HG03135 (cell line): ENCODE results near the gene MAPK9.
"Not testable (repeated sequence)": the region's sequence is repeated elsewhere in the genome, so short reads cannot be mapped to it uniquely, and the experiment has no call there.

Experiments used
- ATAC-seq: cut with Tn5 transposase; IDR thresholded peaks from one replicate; pipeline ENCODE4 v1.9.1; 2021; ENCODE audit warnings: mild to moderate bottlenecking, moderate library complexity; ENCODE audit not compliant: unreplicated experiment

Gene MAPK9

DNA sequence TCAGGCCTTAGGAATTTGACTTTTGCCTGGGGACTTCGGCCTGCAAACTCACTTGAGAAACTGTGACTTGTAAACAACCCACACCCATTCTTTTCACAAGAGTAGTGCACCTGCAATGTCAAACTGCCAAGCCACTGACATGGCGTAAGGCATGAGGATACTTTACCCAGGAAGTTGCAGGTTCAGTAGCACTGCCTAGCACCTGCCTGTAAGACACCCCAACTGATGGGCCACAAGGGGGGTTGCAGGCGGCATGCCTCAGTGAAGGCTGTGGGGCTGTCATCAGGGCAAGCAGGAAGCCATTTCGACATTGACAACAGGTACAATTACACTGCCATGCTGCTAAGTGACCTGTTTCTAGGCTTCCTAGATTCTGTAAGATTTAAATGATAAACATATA, 41.6 kb downstream of the MAPK9 start:
- ATAC-seq: no peak

DNA sequence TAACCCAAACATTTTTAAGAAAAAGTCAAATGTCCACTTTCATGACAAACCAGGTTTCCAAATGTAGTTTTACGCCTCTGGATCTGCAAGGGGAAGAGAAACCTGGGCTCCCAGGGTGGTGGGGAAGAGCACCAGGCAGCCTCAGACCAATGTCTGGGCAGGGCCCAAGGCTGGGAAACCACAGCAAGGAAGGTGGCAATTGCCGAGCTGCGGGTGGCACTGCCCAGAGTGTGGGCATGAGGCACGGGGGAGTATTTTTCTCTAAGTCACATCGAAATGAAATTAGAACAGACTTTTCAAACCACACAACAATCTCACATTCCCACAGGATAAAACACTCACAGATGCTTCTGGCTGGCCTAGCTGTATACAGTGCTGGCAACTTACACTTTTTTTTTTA, 50.3 kb downstream of the MAPK9 start:
- ATAC-seq: no peak

DNA sequence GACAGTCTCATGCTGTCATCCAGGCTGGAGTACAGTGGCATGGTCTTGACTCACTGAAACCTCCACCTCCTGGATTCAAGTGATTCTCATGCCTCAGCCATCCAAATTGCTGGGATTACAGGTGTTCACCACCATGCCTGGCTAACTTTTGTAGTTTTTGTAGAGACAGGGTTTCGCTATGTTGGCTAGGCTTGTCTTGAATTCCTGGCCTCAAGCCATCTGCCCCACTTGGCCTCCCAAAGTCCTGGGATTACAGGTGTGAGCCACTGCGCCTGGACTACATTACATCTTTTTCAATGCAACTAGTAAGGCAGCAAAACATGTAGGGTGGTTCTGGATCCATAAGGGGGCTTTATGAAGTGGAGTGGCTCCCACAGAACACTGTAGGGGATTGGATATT, 53.3 kb downstream of the MAPK9 start:
- no peak for ATAC-seq

DNA sequence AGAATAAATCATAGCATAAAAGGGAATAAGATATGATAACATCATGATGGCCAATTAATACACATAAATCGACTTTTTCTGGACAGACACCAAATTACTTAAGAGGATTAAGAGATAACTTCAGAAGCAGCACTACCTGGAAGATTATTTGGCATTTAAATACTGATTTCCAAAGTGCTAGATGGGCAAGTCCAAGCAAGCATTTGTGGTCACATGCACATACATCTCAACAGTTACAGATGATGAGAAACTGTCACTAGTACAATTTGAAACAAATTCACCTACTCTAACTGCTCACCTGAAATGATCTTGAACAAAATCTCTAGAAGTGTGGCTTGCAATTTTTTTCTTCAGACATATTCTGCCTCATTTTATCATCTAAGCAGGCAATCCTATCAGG, 56.0 kb downstream of the MAPK9 start:
- ATAC-seq: no peak

DNA sequence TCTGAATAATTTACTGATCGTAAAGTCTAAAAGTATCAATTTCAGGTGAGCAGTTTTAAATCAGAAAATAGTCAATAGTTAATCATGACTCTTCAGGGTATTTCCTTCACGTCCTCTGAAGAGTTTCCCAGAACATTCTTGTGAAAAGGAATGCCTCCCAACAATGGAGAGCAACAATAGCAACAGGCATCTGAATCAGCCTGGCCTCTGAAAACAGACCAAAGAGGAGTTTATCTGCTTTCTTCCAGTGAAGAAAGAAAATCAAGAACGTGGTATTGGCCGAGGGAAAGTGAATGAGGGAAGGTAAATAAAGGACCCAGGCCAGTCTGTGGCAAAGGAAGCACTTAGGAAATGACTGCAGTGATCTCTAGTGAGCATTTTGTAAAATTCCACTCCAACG, 56.8 kb downstream of the MAPK9 start:
- ATAC-seq: no peak

DNA sequence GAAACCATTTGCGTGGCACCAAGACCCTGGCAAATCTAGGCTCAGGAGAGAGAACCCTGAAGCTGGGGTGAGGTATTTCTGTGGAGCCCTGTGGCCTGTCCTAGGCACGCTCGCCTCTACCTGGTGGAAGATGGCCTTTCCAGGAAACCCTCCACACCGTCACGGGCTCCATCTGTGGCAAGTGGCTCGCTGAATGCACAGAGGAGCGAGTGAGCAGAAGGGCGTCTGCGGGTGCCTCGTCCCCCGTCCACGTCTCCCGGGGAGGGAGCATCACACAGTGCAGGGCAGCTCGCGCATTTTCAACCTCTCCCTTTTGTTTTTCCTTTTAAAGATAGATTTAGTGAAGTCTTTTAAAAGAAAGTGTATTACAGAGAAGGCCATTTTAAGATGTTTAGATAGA, 57.6 kb downstream of the MAPK9 start:
- ATAC-seq: no peak

DNA sequence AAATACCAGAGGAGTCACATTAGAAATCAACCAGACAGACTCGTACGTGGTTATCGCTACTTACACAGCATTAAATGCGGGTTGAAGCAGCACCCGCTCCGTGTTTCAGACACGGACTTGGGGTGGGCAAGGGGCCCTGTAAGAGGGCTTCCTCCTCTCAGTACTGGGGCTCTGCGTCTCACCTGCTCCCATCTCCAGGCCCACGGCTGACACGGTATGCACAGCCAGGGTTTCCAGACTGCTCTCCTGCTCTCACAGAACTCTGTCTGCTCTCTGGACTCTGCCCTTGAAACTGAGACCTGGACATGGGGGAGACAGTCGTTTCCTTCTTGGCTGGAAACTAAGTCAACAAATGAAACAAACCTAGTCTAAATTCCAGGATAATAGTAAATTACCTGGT, 58.2 kb downstream of the MAPK9 start:
- ATAC-seq: no peak

DNA sequence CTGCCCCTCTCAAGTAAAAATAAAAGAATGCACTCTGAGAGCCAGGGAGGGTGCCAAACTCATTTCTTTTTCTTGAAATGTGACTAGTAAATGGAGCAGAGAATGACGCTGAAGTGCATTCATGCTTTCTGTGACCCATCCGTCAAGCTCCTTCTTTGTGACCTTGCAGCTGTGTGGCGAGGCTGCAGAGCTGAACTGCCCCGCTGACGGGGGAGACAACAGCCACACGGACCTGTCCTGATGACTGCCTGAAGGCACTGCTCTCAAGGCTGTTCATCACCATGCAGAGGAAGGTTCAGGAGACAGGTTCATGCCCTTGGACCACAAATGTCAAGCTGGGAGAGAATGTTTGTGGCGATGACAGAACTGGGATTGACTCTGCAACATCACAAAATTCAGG, 61.9 kb downstream of the MAPK9 start:
- ATAC-seq: no peak

DNA sequence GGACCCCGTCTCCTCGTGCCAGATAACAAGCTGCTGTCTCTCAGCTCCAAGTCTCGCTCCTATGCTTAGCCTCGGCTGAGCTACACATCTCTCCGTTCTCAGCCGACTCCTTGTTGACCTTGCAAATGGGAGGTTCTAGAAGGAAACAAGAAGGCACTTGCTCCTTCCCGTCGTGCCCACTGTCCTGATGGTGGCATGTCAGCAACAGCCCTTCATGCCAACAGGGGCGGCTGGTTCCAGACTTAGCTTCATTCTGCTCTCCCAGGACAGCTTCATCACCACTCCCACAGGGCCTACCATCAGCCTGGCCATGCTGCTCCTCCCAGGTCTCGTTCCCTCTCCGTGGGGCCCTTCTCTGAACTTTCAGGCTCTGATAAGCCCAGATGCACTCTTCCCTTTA, 69.8 kb downstream of the MAPK9 start:
- ATAC-seq: no peak

DNA sequence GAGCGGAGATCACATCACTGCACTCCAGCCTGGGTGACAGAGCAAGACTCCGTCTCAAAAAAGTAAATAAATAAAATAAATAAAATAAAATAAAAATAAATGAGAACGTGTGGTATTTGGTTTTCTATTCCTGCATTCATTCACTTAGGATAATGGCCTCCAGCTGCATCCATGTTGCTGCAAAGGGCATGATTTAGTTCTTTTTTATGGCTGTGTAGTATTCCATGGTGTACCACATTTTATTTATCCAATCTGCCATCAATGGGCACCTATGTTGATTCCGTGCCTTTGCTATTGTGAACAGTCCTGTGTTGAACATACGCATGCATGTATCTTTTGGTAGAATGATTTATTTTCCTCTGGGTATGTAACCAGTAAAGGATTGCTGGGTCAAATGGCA, 74.1 kb downstream of the MAPK9 start:
- ATAC-seq: no peak

DNA sequence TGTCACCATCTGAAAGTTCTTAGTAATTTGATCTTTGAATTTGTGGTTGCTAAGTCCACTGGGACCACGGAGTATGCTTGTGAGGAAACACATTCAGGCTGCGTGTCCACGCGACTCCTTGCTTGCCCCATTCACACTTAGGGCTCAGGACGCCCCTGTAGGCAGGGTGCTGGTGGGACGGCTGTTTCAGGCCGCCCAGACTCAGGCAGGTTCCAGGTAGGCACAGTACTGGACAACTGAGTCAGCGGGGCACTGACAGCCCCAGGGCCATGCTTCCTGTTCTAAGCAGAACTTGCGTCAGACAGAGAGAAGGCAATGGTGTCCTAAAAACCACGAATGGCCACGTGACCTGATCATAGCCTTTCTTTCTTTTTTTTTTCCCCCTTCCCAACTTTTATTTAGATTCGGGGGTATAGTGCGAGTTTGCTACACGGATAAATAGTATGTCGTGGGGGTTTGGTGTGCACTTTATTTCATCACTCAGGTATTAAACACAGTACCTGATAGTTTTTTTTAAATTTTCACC, 75.2 kb downstream of the MAPK9 start:
- ATAC-seq: no peak

DNA sequence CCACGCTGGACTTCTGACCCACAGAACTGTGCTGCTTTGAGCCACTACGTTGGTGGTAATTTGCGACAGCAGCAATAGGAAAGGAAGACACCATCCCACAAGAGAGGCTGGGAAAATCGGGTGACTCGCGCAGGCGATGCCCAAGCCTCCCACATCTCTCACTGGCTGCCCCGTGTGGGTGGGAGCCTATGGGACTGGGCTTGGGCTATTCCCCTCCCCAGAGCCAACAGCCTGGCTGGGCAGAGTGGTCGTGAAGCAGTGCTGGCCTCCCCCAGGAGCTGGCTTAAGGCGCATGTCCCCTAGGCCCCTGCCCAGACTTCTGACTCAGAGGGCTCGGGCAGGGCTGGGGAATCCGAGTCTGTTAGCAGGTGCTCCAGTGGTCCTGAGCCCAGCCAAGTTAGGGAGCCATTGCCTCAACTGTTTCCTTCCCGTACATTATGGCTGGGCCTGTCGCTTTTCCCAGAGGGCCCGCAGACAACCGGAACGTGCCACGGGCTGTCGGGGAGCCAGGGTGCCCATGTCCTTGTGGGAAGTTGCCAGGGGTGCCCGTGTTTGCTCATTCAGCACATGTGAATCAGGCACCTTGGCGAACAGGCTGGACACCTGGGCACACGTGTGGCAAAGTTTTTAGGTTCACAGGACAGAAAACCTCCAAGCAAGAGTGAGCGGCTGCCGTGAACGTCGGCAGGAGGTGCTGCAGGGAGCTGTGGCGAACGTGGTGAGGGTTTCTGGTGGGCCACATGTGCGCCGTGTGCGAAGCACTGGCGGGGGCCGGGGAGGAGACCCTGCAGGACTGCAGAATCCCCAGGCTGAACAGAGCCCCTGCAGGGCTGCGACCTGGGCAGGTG, 75.9 kb downstream of the MAPK9 start:
- no peak for ATAC-seq

DNA sequence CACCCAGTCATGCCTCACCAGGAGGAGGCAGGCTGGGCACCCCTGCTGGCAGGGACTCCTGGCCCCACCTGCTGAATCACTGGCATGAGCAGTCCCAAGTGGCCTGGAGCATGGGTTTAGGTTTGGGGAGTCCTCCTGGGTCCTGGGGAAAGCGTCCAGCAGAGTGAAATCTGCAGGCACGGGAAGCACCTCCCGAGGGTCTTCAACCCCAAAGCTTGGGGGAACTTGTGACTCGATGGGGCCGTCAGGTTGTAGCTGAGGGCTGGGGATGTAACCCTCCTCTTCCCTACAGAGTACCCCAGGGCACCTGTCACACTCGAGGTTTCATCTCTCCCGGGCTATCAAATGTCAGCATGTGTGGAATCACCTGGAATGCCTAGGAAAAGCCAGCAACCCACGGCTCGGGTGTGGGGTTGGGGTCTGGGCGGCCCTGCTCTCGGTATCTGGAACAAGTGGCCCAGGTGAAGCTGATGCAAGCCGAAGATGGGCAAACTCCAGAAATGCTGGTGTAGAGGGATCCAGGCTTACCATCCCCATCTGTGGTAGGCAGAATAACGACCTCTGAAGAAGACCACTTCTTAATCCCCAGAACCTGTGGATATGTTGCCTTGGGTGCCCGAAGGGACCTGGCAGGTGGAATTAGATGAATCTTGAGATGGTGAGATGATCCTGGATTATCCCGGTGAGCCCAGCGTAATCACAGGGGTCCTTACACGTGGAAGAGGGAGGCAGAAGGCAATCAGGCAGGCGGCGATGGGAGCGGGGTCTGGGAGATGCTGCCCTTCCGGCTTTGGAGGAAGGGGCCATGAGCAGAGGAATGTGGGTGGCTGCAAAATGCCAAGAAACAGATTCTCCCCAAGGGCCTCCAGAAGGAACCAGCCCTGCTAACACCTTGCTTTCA, 76.8 kb downstream of the MAPK9 start:
- no peak for ATAC-seq

DNA sequence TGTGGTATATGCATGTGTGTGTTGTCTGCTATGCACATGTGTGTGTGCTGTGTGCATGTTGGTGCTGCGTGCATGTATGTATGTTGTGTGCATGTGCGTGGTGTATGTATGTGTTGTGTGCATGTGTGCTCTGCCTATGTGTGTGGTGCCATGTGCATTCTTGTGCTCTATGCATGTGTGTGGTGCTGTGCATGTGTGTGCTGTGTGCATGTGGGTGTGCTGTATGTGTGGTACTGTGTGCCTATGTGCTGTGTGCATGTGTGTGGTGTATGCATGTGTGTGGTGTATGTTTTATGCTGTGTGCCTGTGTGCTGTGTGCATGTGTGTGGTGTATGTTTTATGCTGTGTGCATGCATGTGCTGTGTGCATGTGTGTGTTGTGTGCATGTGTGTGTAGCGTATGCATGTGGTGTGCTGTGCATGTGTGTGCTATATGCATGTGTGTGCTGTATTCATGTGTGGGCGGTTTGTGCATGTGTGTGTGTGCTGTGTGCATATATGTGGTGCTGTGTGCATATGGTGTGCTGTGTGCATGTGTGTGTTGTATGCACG, 78.2 kb downstream of the MAPK9 start:
- no peak for ATAC-seq

DNA sequence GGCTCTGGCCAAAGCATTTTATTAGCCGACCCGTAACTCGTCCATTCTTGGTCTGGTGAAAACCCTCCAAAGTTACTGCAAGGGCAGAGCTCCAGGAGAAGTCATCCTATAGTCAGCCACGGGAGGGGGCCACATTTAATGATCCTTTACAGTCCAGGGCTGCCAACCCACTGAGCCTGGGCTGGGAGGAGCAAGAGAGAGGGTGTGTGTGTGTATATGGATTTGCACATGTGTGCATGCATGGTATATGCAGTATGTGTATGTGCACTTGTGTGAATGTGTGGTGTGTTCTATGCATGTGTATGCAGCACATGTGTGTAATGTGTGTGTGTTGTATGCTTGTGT, 78.7 kb downstream of the MAPK9 start:
- no peak for ATAC-seq

DNA sequence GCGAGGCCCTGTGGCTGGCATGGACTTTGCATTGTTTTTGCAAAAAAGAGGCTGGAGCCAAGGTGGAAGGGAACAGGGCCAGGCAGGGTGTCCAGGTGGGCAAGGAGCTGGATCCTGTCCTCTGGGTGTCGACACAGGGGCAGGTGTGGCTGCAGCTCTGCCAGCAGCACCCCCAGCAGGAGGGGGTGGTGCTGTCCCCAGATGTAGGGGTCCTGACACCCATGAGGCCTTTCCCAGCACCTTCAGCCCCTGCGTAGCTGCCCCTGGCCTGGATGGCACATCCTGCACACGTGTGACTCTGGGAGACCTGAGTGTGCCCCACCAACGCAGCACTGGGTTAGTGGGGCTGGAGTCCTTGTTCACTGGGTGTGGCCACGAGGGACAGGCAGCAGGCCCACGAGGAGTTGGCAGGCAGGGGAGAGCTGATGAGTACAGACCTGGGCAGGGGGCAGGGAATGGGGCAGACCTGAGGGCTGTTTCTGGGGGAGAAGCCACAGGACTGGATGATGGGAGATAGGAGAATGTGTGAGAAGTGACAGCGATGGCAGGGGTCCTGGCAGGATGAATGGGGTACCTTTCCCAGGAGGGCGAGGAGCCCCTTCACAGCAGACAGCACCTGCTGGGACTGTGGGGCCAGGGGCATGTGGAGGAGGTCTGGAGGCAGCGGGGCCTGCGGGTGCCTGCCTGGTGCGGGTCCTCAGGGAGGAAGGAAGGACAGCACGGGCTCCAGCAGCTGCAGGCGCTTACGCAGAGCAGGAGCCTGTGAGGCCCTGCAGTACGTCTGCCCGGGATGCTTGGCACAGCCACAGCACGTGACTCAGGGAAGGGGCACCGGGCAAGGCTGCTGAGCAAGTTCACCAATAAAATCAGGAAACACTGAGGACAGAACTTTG, 79.3 kb downstream of the MAPK9 start:
- ATAC-seq: no peak

DNA sequence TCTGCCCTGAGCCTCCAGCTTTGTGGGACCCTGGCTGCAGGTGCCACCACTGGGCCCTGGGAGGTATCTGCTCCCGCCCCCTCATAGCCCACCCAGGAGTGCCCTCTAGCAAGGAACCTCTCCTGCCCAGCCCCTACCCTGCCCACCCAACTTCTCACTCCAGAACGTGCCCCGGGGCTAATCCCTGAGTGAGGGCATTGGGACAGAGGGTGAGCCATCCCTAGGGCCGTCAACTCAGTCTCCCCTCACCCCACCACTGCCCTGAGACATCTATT, 80.2 kb downstream of the MAPK9 start:
- no peak for ATAC-seq

DNA sequence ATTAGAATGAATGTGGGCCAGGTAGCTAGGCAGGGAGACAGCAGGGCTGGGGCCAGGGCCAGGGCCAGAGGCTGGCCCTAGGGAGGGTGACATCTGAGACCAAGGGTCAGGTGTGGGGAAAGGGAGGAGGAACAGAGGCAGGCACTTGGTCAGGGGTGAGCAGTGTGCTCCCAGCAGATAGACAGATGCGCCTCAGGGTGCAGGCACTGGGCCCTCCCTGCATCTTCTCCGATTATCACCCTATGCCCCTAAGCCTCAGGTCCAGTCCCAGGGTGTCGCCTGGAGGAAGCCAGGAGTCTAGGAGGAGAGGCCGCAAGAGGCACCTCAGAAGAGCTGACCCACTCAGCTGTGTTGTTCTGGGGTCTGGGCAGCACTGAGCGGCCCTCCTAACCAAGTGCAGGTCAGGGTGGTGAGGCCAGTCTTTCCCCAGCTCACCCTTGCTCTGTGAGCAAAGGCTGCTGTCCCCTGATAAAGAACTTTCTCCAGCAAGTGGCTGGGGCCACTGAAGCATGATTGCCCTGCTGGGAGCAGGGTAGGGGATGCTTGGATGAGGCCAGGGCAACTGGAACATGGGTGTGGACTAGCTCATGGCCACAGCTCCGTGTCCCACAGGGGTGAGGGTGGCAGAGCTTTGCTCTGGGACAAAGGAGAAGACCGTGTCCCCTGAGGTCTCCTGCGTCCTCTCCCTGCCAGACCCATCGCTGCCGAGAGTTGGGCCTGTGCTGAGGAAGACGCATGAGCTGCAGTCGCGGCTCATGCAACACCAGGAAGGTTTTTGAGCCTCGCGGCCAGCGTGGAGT, 80.7 kb downstream of the MAPK9 start:
- ATAC-seq: no peak

DNA sequence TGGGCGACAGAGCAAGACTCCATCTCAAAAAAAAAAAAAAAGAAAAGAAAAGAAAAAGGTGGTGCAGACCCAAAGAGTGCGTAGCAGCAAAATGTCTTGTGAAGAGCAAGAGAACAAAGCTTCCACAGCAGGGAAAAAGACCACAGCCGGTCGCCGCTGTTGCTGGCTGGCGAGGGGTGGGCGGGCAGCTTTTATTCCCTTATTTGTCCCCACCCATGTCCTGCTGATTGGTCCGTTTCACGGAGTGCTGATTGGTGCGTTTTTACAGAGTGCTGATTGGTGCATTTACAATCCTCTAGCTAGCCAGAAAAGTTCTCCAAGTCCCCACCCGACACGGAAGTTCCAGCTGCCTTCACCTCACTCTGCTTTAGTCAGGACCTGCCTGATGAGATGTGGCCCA, 81.8 kb downstream of the MAPK9 start:
- ATAC-seq: not testable (repeated sequence)

DNA sequence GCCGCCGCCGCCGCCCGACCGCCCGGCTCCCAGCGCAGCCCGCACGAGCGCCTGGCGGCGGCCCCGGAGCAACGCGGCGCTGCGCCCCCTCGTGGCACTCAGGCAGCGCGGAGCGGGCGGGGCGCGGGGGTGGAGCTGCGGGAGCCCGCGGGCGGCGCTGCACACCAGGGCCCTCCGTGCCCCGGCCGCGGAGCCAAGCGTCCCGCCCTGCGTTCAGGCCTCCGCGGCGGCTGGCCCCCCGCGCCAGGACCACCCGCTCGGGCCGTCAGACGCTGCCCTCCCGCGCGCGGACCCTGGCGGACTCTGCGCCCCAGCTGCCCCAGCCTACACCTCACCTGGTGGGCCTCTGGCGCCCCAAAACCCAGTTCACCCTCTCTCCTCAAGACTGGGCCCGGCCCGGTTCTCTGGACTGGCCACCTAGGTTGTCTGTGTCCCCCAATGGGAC, 82.7 kb downstream of the MAPK9 start, which contains the start of gene RASGEF1C:
Gene RASGEF1C (minus strand): TSS at position 75 of the 445 bp plus-strand sequence. CDS start 71,159 bp downstream, outside the sequence.
- peak; percentile 79 for ATAC-seq
